Mucosa of stomach (tissue), 1 donor: ENCODE results near the gene FAAP20.

Experiments
- H3K27me3 ChIP-seq: one replicate; pipeline ENCODE4 v1.7.0; 2013; ENCODE audit warnings: mild to moderate bottlenecking, low read length; ENCODE audit not compliant: control insufficient read depth, insufficient read depth
- H3K36me3 ChIP-seq: one replicate; pipeline ENCODE4 v1.7.0; 2013; ENCODE audit warnings: low read length; ENCODE audit not compliant: control insufficient read depth, insufficient read depth
- H3K4me1 ChIP-seq: one replicate; pipeline ENCODE4 v1.7.0; 2013; ENCODE audit warnings: mild to moderate bottlenecking, low read length; ENCODE audit not compliant: control insufficient read depth, insufficient read depth
- H3K4me3 ChIP-seq: one replicate; pipeline ENCODE4 v1.7.0; 2013; ENCODE audit warnings: low read length
- H3K9ac ChIP-seq: one replicate; pipeline ENCODE4 v1.7.0; 2013; ENCODE audit warnings: mild to moderate bottlenecking, low read length, moderate library complexity
- H3K9me3 ChIP-seq: one replicate; pipeline ENCODE4 v1.7.0; 2013; ENCODE audit warnings: mild to moderate bottlenecking, low read length, moderate library complexity; ENCODE audit not compliant: control insufficient read depth
- donor health status: Pancreatic carcinoma.

Gene FAAP20

GRCh38 chr1:2213576-2214505 lies 19.3 kb upstream of the FAAP20 start:
- peaks cover 3% of the 10 kb centered on the region for H3K27me3 ChIP-seq
- peak overlapping the region; percentile 86 for H3K9ac ChIP-seq
- peak overlapping the region; percentile 14 for H3K4me3 ChIP-seq
- peaks cover 31% of the 10 kb centered on the region for H3K4me1 ChIP-seq
- no peaks in the 10 kb centered on the region for H3K36me3 ChIP-seq
- no peaks in the 10 kb centered on the region for H3K9me3 ChIP-seq

- Histone ChIP-seq H3K4me3 (peak overlapping the region; percentile 14), H3K36me3 (no peaks in the 10 kb centered on the region), H3K9me3 (no peaks in the 10 kb centered on the region), H3K4me1 (peaks cover 41% of the 10 kb centered on the region), H3K27me3 (peaks cover 3% of the 10 kb centered on the region), H3K9ac (peak overlapping the region; percentile 86)
These were observed 18.2 kb upstream of the FAAP20 start for GRCh38 chr1:2212532-2213491.

GRCh38 chr1:2212274-2212531 lies 17.6 kb upstream of the FAAP20 start:
- H3K4me1 ChIP-seq: peaks cover 47% of the 10 kb centered on the region
- peaks cover 3% of the 10 kb centered on the region for H3K27me3 ChIP-seq

GRCh38 chr1:2210786-2211185 lies 16.2 kb upstream of the FAAP20 start:
- Histone ChIP-seq H3K27me3 (no peaks in the 10 kb centered on the region), H3K4me1 (peaks cover 56% of the 10 kb centered on the region), H3K4me3 (no peak overlapping the region), H3K36me3 (no peaks in the 10 kb centered on the region), H3K9ac (no peak overlapping the region), H3K9me3 (no peaks in the 10 kb centered on the region)

More at GRCh38 chr1:2212274-2212531, 17.6 kb upstream of the FAAP20 start:
- Histone ChIP-seq H3K4me3 (no peak overlapping the region), H3K9me3 (no peaks in the 10 kb centered on the region), H3K36me3 (no peaks in the 10 kb centered on the region), H3K9ac (peak overlapping the region; percentile 86)

- H3K4me1 ChIP-seq: peaks cover 60% of the 10 kb centered on the region
- H3K27me3 ChIP-seq: no peaks in the 10 kb centered on the region
- H3K4me3 ChIP-seq: no peak overlapping the region
- no peak overlapping the region for H3K9ac ChIP-seq
- no peaks in the 10 kb centered on the region for H3K36me3 ChIP-seq
- no peaks in the 10 kb centered on the region for H3K9me3 ChIP-seq
These were observed 15.6 kb upstream of the FAAP20 start for GRCh38 chr1:2210084-2210653.

- Histone ChIP-seq H3K9me3 (no peaks in the 10 kb centered on the region), H3K36me3 (no peaks in the 10 kb centered on the region), H3K4me1 (peaks cover 57% of the 10 kb centered on the region), H3K9ac (no peak overlapping the region), H3K27me3 (no peaks in the 10 kb centered on the region), H3K4me3 (no peak overlapping the region)
These were observed 15.0 kb upstream of the FAAP20 start for GRCh38 chr1:2209400-2210083.

GRCh38 chr1:2208309-2209239 lies 14.0 kb upstream of the FAAP20 start:
- no peaks in the 10 kb centered on the region for H3K9me3 ChIP-seq
- peak overlapping the region; percentile 4 for H3K9ac ChIP-seq
- H3K36me3 ChIP-seq: no peaks in the 10 kb centered on the region
- H3K4me1 ChIP-seq: peaks cover 57% of the 10 kb centered on the region
- no peaks in the 10 kb centered on the region for H3K27me3 ChIP-seq
- no peak overlapping the region for H3K4me3 ChIP-seq

- Histone ChIP-seq H3K27me3 (no peaks in the 10 kb centered on the region), H3K36me3 (no peaks in the 10 kb centered on the region), H3K4me3 (no peak overlapping the region), H3K9ac (peak overlapping the region; percentile 5), H3K4me1 (peaks cover 43% of the 10 kb centered on the region), H3K9me3 (no peaks in the 10 kb centered on the region)
These were observed 12.4 kb upstream of the FAAP20 start for GRCh38 chr1:2206813-2207487.

GRCh38 chr1:2205191-2205952 lies 10.8 kb upstream of the FAAP20 start:
- no peak overlapping the region for H3K4me3 ChIP-seq

More at GRCh38 chr1:2205191-2205952, 10.8 kb upstream of the FAAP20 start:
- peak overlapping the region; percentile 15 for H3K9ac ChIP-seq
- H3K9me3 ChIP-seq: no peaks in the 10 kb centered on the region
- no peaks in the 10 kb centered on the region for H3K27me3 ChIP-seq
- peaks cover 42% of the 10 kb centered on the region for H3K4me1 ChIP-seq
- H3K36me3 ChIP-seq: no peaks in the 10 kb centered on the region
